Endothelial cell (in vitro differentiated cells): ENCODE results near the gene CLDN14. TPM values are rescaled to one million over a fixed set of nuclear protein-coding genes. Genes with fewer than 3 reads are reported as not detected.

Experiments
- DNase-seq: peaks from one replicate; pipeline ENCODE4 v3.0.0; 2021; ENCODE audit warnings: low spot score
- H3K27ac Mint-ChIP-seq: one replicate; pipeline ENCODE4 v1.8.0; 2021; ENCODE audit warnings: mixed read lengths, inconsistent platforms; ENCODE audit not compliant: unreplicated experiment
- H3K27me3 Mint-ChIP-seq: one replicate; pipeline ENCODE4 v1.8.0; 2021; ENCODE audit warnings: mild to moderate bottlenecking, moderate library complexity, mixed read lengths, inconsistent platforms; ENCODE audit not compliant: unreplicated experiment
- H3K36me3 Mint-ChIP-seq: one replicate; pipeline ENCODE4 v1.8.0; 2021; ENCODE audit warnings: mild to moderate bottlenecking, low read depth, mixed read lengths, inconsistent platforms; ENCODE audit not compliant: unreplicated experiment
- H3K4me1 Mint-ChIP-seq: one replicate; pipeline ENCODE4 v1.8.0; 2021; ENCODE audit warnings: mild to moderate bottlenecking, mixed read lengths, inconsistent platforms; ENCODE audit not compliant: unreplicated experiment
- H3K4me3 Mint-ChIP-seq: one replicate; pipeline ENCODE4 v1.8.0; 2021; ENCODE audit warnings: mild to moderate bottlenecking, mixed read lengths, inconsistent platforms; ENCODE audit not compliant: unreplicated experiment
- H3K9me3 Mint-ChIP-seq: one replicate; pipeline ENCODE4 v1.8.0; 2021; ENCODE audit warnings: mixed read lengths, inconsistent platforms; ENCODE audit not compliant: unreplicated experiment
- total RNA-seq: library from RNA; stranded (reverse); fragmentation: NEBNext Ultra II Directional; extraction: Animal tissue kit (Norgen Biotek cat#: 25700); gene quantifications from one replicate; pipeline ENCODE4 v1.2.1, GENCODE V29; 2021; ENCODE audit not compliant: unreplicated experiment
- TF ChIP-seq, protein P1 (sequence below): fragments of 200-600 bp; sonication (generic); IDR thresholded peaks from one replicate; pipeline ENCODE4 v1.5.0; 2021; ENCODE audit warnings: antibody characterized with exemption; ENCODE audit not compliant: unreplicated experiment

Gene CLDN14
- total RNA-seq, 1 donor from 2014 or later: not detected

DNA sequence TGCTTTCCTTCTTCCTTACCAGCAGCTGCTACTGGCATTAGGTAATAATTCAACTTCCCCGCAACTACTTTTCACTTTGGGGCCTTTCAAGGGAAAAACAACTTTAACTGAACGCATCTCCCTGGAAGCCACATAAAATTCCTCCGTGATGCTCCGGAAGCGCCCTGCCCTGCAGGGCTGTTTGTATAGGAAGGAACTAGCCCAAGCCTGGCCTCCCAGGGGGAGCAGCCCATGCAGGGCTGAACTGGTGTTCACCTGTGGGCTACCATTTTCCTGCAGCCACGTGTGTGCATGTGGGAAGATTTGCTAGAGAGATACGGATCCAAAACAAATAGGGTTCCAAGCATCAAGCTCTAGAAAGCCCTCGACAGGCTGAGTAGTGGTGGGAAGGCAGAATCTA lies 14.4 kb downstream of the CLDN14 start:
- peaks cover 13% of the 10 kb centered on the region for H3K27me3 Mint-ChIP-seq
- no peak for DNase-seq
- no peak overlapping the region for H3K27ac Mint-ChIP-seq
- H3K9me3 Mint-ChIP-seq: no peaks in the 10 kb centered on the region
- H3K4me1 Mint-ChIP-seq: peaks cover 32% of the 10 kb centered on the region
- TF ChIP-seq, protein P1, sequence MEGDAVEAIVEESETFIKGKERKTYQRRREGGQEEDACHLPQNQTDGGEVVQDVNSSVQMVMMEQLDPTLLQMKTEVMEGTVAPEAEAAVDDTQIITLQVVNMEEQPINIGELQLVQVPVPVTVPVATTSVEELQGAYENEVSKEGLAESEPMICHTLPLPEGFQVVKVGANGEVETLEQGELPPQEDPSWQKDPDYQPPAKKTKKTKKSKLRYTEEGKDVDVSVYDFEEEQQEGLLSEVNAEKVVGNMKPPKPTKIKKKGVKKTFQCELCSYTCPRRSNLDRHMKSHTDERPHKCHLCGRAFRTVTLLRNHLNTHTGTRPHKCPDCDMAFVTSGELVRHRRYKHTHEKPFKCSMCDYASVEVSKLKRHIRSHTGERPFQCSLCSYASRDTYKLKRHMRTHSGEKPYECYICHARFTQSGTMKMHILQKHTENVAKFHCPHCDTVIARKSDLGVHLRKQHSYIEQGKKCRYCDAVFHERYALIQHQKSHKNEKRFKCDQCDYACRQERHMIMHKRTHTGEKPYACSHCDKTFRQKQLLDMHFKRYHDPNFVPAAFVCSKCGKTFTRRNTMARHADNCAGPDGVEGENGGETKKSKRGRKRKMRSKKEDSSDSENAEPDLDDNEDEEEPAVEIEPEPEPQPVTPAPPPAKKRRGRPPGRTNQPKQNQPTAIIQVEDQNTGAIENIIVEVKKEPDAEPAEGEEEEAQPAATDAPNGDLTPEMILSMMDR: no peak
- peaks cover 7% of the 10 kb centered on the region for H3K36me3 Mint-ChIP-seq
- peak overlapping the region; percentile 31 for H3K4me3 Mint-ChIP-seq

DNA sequence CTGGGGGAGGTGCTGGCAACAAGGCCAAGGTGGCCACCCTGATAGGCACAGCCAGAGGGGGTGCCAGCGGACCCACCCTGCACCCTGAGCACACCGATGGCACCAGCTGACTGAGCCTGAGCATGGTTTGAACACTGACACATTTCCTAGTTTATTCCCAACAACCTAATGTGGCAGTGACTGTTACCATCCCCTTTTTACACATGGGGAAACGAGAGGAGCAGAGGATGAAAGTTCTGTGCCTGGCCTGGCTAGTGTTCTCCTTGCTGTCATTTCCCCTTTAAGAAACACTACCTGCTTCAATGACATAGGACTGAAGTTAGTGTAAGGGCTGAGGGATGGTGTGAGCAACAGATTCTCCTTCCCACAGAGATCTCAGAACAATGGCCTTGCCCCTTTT lies 15.3 kb downstream of the CLDN14 start:
- Mint-ChIP-seq H3K4me3 (no peak overlapping the region), H3K27ac (no peak overlapping the region), H3K36me3 (peaks cover 4% of the 10 kb centered on the region), H3K4me1 (peaks cover 36% of the 10 kb centered on the region), H3K27me3 (peaks cover 13% of the 10 kb centered on the region), H3K9me3 (no peaks in the 10 kb centered on the region)
- no peak for DNase-seq
- TF ChIP-seq, protein P1: no peak

DNA sequence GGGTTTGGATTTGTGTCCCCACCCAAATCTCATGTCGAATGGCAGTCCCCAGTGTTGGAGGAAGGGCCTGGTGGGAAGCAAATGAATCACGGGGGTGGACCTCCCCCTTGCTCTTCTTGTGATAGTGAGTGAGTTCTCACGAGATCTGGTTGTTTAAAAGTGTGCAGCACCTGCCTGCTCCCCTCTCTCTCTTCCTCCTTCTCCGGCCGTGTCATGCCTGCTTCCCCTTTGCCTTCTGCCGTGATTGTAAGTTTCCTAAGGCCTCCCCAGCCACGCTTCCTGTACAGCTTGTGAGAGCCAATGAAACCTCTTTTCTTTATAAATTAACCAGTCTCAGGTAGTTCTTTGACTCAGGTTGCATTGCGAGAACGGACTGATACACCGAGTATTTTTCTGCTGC lies 15.9 kb downstream of the CLDN14 start:
- TF ChIP-seq, protein P1: no peak
- no peak for DNase-seq
- Mint-ChIP-seq H3K9me3 (no peaks in the 10 kb centered on the region), H3K4me3 (no peak overlapping the region), H3K27me3 (peaks cover 13% of the 10 kb centered on the region), H3K36me3 (peaks cover 4% of the 10 kb centered on the region), H3K27ac (no peak overlapping the region), H3K4me1 (peaks cover 36% of the 10 kb centered on the region)

DNA sequence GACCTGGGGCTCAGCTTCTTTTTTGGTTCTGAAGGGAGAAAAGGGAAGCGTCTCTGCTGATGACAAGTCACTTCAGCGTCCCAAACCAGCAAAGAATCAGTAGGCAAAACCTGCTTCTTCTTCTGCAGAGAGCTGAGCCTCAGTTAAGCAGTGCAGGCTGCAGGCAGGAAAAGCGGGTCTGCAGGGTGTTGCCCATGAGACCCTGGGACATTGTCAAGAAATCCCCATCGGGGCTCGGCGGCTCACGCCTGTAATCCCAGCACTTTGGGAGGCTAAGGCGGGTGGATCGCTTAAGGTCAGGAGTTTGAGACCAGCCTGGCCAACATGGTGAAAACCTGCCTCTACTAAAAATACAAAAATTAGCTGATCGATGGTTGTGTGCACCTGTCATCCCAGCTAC lies 16.7 kb downstream of the CLDN14 start:
- peaks cover 4% of the 10 kb centered on the region for H3K36me3 Mint-ChIP-seq
- no peak overlapping the region for H3K4me3 Mint-ChIP-seq
- peaks cover 37% of the 10 kb centered on the region for H3K4me1 Mint-ChIP-seq
- no peak overlapping the region for H3K27ac Mint-ChIP-seq
- H3K27me3 Mint-ChIP-seq: peaks cover 13% of the 10 kb centered on the region
- DNase-seq: no peak
- TF ChIP-seq, protein P1: no peak
- H3K9me3 Mint-ChIP-seq: no peaks in the 10 kb centered on the region

DNA sequence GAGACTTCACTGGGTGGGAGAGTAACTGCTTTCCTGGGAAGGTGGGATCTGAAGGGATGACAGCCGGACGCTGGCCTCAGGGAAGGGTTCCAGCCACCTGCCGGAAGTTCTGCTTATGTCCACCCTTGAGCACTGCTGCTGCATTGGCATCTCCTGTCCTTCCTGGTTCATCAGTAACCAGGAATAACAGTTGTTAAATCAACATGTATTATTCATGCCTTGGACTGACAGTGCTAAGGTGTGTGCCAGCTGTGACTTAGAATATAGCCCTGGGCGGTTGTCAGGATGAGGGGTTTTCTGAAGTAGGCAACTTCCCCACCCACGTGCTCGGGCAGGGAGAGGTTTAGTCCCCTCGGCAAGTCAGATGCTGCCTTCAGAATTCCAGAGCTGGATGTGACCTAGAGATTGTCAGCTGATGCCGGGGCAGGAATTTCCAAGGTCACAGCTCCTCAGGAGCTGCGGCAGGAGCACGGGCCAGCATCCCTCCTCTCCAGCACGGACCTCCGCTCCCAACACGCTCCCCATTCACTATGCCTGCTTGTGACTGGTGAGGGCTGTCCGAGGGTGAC lies 17.9 kb downstream of the CLDN14 start:
- H3K36me3 Mint-ChIP-seq: peaks cover 4% of the 10 kb centered on the region
- no peak for DNase-seq
- no peaks in the 10 kb centered on the region for H3K9me3 Mint-ChIP-seq

More for the DNA sequence above, 17.9 kb downstream of the CLDN14 start:
- H3K4me1 Mint-ChIP-seq: peaks cover 42% of the 10 kb centered on the region
- TF ChIP-seq, protein P1: no peak
- H3K4me3 Mint-ChIP-seq: no peak overlapping the region
- H3K27me3 Mint-ChIP-seq: peaks cover 13% of the 10 kb centered on the region
- peak overlapping the region; percentile 18 for H3K27ac Mint-ChIP-seq
